H1 (cell line): ENCODE results near the gene TRAF4. TPM values are rescaled to one million over a fixed set of nuclear protein-coding genes. Genes with fewer than 3 reads are reported as not detected.

Experiments
- SIN3A ChIP-seq, 2 experiments: IDR thresholded peaks in 1 of 2; conservative IDR thresholded peaks in 1 of 2; 2 replicates each; pipeline ENCODE4 v1.6.1; 2011 to 2012; ENCODE audit warnings: low read length in 2 of 2, improper control_type of control experiment in 1 of 2, low read depth in 1 of 2, mild to moderate bottlenecking in 1 of 2
- SP1 ChIP-seq: IDR thresholded peaks from 2 replicates; pipeline ENCODE4 v1.6.1; 2011; ENCODE audit warnings: low read depth, low read length
- polyA plus RNA-seq, 7 experiments: library from polyadenylated mRNA; depleted of rRNA in 3 of 7; stranded (reverse) in 5 of 7; unstranded in 2 of 7; fragments of >200 nt in 5 of 7; fragments of 200-250 nt in 2 of 7; gene quantifications; 1 replicate in 5 of 7; 2 replicates in 1 of 7; 4 replicates in 1 of 7; pipeline versions ENCODE4 v1.2.1 to v1.2.3, GENCODE V29; 2011 to 2013; ENCODE audit warnings: missing spikeins in 2 of 7, mixed read lengths in 2 of 7
- total RNA-seq: library from RNA; stranded (reverse); fragmentation: NEBNext Ultra II Directional; extraction: Animal tissue kit (Norgen Biotek cat#: 25700); gene quantifications from 2 replicates; pipeline ENCODE4 v1.2.1, GENCODE V29; 2021

TRAF4 gene
- total and polyA plus RNA-seq, 2 of the 8 experiments (the other 6 are each of a cell fraction or from before 2014, with no cell fraction given) = 167 to 170 TPM

DNA sequence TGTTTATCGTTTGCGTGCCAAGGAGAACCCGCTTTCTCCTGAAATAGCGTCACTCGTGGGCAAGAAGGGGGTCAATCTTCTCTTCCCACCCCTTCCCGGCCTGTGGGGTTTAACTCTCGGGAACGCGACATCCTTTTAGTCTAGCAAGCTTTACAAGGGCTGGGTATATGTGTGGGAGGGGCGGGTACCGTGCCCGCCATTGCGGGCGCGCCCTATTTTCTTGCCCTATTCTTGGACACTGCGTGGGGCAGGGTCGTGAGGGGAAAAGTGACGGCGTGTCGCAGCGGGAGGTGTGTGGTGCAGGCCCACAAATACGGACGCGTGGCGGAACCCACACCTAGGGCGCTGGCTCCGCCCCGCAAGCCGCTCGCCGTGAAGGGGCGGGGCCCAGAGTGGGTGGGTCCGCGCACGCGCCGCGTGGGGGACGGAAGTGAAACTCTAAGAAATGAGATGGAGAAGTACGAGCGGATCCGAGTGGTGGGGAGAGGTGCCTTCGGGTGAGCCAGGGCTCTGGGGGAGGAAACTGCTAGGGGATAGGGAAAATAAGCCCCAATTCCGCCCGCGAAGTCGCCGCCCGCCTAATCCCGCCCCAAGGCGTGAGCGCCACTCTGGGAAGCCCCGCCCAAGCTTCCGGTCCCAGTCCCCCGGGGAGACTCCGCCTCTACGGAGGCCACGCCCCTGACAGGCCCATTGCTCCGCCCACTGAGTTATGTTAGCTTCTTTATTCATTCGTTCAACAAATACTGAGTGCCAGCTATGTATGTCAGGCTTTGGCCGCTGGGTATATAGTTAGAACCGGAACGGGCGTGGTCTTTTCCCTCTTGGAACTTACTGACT is 15.2 kb upstream of the TRAF4 start, which contains the start of gene NEK8 (continued):
- TF ChIP-seq SIN3A (conservative IDR thresholded peaks at IDR 0.05 in 1 of 2, IDR thresholded peaks at IDR 0.05 in 1 of 2; ENCODE audit: low read depth in 1 of 2, low read length in 2 of 2) (peak in 1 of 2 experiments; percentile 40; a peak in 1 of 4 replicates), SP1 (no peak)
- TF ChIP-seq, all 59 proteins: peak for 16
